GM18909 (cell line): Measurements from ENCODE around the gene STAB1.

ENCODE experiments used
- ATAC-seq: cut with Tn5 transposase; IDR thresholded peaks from one replicate; pipeline ENCODE4 v1.9.1; 2021; ENCODE audit warnings: mild to moderate bottlenecking; ENCODE audit not compliant: unreplicated experiment, poor library complexity

STAB1 gene

GRCh38 chr3:52502808-52503350 is 7.7 kb downstream of the STAB1 start:
- ATAC-seq = no peak

GRCh38 chr3:52503788-52504424 is 8.8 kb downstream of the STAB1 start:
- no peak for ATAC-seq

GRCh38 chr3:52504977-52505376 is 9.8 kb downstream of the STAB1 start:
- ATAC-seq = no peak

- ATAC-seq = no peak
Observed at GRCh38 chr3:52506266-52506966, 11.3 kb downstream of the STAB1 start.

- no peak for ATAC-seq
Observed at GRCh38 chr3:52507359-52507758, 12.2 kb downstream of the STAB1 start.

- no peak for ATAC-seq
Observed at GRCh38 chr3:52509753-52510328, 14.7 kb downstream of the STAB1 start.

- no peak for ATAC-seq
Observed at GRCh38 chr3:52511509-52511908, 16.4 kb downstream of the STAB1 start.

GRCh38 chr3:52512105-52512504 is 17.0 kb downstream of the STAB1 start:
- no peak for ATAC-seq

GRCh38 chr3:52512727-52513126 is 17.6 kb downstream of the STAB1 start:
- ATAC-seq = no peak

GRCh38 chr3:52513281-52513680 is 18.1 kb downstream of the STAB1 start:
- no peak for ATAC-seq

GRCh38 chr3:52514576-52514975 is 19.4 kb downstream of the STAB1 start:
- no peak for ATAC-seq

- ATAC-seq = no peak
Observed at GRCh38 chr3:52515192-52515591, 20.1 kb downstream of the STAB1 start.

GRCh38 chr3:52516509-52517195 is 21.5 kb downstream of the STAB1 start:
- ATAC-seq = no peak

GRCh38 chr3:52517796-52518722 is 22.9 kb downstream of the STAB1 start:
- no peak for ATAC-seq

- no peak for ATAC-seq
Observed at GRCh38 chr3:52518723-52519444, 23.7 kb downstream of the STAB1 start.

GRCh38 chr3:52519445-52520140 is 24.5 kb downstream of the STAB1 start:
- ATAC-seq = no peak

- no peak for ATAC-seq
Observed at GRCh38 chr3:52520141-52520667, 25.1 kb downstream of the STAB1 start.

- no peak for ATAC-seq
Observed at GRCh38 chr3:52520716-52521487, 25.8 kb downstream of the STAB1 start.
